Measurements from ENCODE around the gene DDX24. TPM values are rescaled to one million over a fixed set of nuclear protein-coding genes. Genes with fewer than 3 reads are reported as not detected.
A peak's percentile ranks its signal among the peaks of the same experiment; 100 is the strongest.

The DDX24 gene
- polyA plus RNA-seq, 2 of the 4 experiments (the other 2 are of a cell fraction): 121 to 161 TPM

DNA sequence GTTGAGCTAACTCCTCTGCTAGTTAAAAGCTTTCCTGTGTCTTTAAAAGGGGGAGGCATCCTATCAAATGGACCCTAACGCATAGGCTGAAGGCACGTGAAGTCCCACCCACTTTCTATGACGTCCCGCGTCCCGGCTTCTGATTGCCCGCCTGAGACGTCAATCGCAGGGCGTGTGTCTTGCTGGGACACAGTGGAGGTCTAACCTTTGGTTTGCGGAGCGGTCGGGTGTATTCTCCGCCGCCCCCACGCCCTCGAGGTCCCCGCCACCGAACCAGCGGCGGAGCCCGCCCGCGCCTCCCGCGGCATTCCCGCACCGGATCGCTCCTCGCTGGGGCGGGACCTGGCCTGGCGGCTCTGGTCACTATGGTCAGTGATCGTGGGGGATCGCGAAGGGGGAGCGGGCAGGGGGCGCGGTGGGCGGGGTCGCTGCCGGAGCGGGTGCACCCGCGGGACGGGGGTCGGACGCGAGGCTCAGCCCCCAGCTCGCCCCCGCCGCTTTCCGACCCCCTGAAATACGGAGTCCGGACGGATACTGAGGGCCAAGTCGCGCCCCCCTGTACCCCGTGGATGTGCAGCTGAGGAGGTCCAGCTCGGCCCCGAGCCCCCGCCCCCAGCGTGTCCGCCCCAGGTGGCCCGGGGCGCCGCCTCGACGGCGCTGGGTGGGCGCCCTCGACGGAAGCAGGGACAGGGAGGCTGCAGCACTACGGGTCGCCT, 54.7 kb downstream of the DDX24 start, which contains the start of gene OTUB2:
TSS of gene OTUB2 (plus strand) at position 168 of the 716 bp plus-strand sequence. CDS start at position 366, 198 bp downstream.
- H3K4me2 ChIP-seq: peak within 1 kb of the TSS; percentile 82
- TF ChIP-seq PHF8 (IDR thresholded peaks at IDR 0.05; ENCODE audit: borderline replicate concordance, low read depth) (peak; percentile 25; the same call in 1 of the 2 replicates), JUN (IDR thresholded peaks at IDR 0.05) (0 out of 5 replicates have a peak, but pooled peaks of 1 of the 2 experiments have one; percentile 13), MYC (IDR thresholded peaks at IDR 0.05; ENCODE audit: borderline replicate concordance, low read length) (peak; percentile 31; the same call in 1 of the 2 replicates), RFX5 (IDR thresholded peaks at IDR 0.05) (no peak), TFCP2L1 (CRISPR knock-in tag; IDR thresholded peaks at IDR 0.05) (no peak), GATA3 (IDR thresholded peaks at IDR 0.05; ENCODE audit: borderline replicate concordance) (no peak), ZNF302 (CRISPR knock-in tag; IDR thresholded peaks at IDR 0.05) (no peak), NR3C1 (IDR thresholded peaks at IDR 0.05) (no peak), ZSCAN20 (CRISPR knock-in tag; IDR thresholded peaks at IDR 0.05) (no peak), RAD21 (conservative IDR thresholded peaks at IDR 0.05 in 1 of 2, IDR thresholded peaks at IDR 0.05 in 1 of 2) (no peak), EHF (CRISPR knock-in tag; IDR thresholded peaks at IDR 0.05) (no peak), NPAS2 (CRISPR knock-in tag; IDR thresholded peaks at IDR 0.05; ENCODE audit: borderline replicate concordance) (no peak)
- TF ChIP-seq, protein P1, sequence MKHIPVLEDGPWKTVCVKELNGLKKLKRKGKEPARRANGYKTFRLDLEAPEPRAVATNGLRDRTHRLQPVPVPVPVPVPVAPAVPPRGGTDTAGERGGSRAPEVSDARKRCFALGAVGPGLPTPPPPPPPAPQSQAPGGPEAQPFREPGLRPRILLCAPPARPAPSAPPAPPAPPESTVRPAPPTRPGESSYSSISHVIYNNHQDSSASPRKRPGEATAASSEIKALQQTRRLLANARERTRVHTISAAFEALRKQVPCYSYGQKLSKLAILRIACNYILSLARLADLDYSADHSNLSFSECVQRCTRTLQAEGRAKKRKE (CRISPR knock-in tag; IDR thresholded peaks at IDR 0.05; ENCODE audit: low read depth): no peak
- TF ChIP-seq, protein P2, sequence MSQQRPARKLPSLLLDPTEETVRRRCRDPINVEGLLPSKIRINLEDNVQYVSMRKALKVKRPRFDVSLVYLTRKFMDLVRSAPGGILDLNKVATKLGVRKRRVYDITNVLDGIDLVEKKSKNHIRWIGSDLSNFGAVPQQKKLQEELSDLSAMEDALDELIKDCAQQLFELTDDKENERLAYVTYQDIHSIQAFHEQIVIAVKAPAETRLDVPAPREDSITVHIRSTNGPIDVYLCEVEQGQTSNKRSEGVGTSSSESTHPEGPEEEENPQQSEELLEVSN (IDR thresholded peaks at IDR 0.05; ENCODE audit: borderline replicate concordance, low read depth): peak; percentile 55; the same call in 1 of the 2 replicates
- TF ChIP-seq, protein P3, sequence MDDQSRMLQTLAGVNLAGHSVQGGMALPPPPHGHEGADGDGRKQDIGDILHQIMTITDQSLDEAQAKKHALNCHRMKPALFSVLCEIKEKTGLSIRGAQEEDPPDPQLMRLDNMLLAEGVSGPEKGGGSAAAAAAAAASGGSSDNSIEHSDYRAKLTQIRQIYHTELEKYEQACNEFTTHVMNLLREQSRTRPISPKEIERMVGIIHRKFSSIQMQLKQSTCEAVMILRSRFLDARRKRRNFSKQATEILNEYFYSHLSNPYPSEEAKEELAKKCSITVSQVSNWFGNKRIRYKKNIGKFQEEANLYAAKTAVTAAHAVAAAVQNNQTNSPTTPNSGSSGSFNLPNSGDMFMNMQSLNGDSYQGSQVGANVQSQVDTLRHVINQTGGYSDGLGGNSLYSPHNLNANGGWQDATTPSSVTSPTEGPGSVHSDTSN (IDR thresholded peaks at IDR 0.05): peak; percentile 96
- TF ChIP-seq, protein P4, sequence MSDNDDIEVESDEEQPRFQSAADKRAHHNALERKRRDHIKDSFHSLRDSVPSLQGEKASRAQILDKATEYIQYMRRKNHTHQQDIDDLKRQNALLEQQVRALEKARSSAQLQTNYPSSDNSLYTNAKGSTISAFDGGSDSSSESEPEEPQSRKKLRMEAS (IDR thresholded peaks at IDR 0.05): peak; percentile 85
- H3K27ac ChIP-seq: peak within 1 kb of the TSS; percentile 82 to 95
- ATAC-seq: peak; percentile 93 to 99
- ChIA-PET CTCF (interaction anchor here (1.1 to 1.5 kb wide), 8 partner anchors 10 to 111 kb away, joined by 3 to 6 read pairs (median 3); no protein-coding TSS in a partner anchor), POLR2A (interaction anchor here (0.8 kb wide), 1 partner anchor 10 kb away, joined by 3 read pairs; no protein-coding TSS in a partner anchor)
- WGBS (ENCODE audit: missing lambda C conversion rate): 0% methylated on average over 2 of the region's 74 CpGs
- DNase-seq (ENCODE audit: low read depth in 1 of 2, low spot score in 1 of 2): peak; percentile 99 to 100
- peaks cover 10% of the 10 kb centered on the region; the same call in 2 of the 3 replicates for H3K4me1 ChIP-seq
- peak; percentile 94 for FAIRE-seq
- peak within 1 kb of the TSS; percentile 70 for H3K4me3 ChIP-seq
- no peaks in the 10 kb centered on the region for H3K9me3 ChIP-seq

DNA sequence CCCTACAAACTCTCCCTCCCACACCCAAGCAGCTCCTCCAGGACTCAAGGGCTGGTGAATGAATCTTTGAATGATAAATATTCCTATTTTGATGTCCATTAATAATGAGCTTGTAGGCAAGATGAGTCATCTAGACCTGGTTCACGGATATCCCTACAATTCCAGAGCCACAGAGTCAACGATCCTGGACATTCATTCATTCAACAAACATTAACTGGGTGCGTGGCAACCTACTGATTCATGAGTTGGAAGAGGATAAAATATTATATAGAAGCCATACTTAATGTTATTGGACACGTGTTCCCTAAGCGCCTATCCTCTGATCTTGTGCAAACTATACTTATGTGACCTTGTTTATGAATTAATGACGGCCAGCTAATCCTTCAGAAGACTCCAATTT, 55.3 kb downstream of the DDX24 start:
- DNase-seq (ENCODE audit: low read depth in 1 of 2, low spot score in 1 of 2) (no peak), FAIRE-seq (no peak), ATAC-seq (peak; percentile 22 to 41)
- TF ChIP-seq TFCP2L1 (CRISPR knock-in tag; IDR thresholded peaks at IDR 0.05) (no peak), FOSL2 (IDR thresholded peaks at IDR 0.05) (no peak), FOSL2 (CRISPR knock-in tag; IDR thresholded peaks at IDR 0.05) (peak; percentile 69), EP300 (IDR thresholded peaks at IDR 0.05) (no peak), POLR2A (IDR thresholded peaks at IDR 0.05; ENCODE audit: low read length) (no peak), RARB (CRISPR knock-in tag; IDR thresholded peaks at IDR 0.05) (no peak), JUNB (IDR thresholded peaks at IDR 0.05) (no peak)
- TF ChIP-seq, protein P2 (IDR thresholded peaks at IDR 0.05; ENCODE audit: borderline replicate concordance, low read depth): 0 out of 2 replicates have a peak, but pooled peaks have one; percentile 3
- TF ChIP-seq, protein P3 (IDR thresholded peaks at IDR 0.05): no peak
- ChIA-PET POLR2A (interaction anchor here (0.8 kb wide), 1 partner anchor 11 kb away, joined by 3 read pairs; no protein-coding TSS in a partner anchor), CTCF (interaction anchor here (1.1 to 1.5 kb wide), 7 partner anchors 11 to 111 kb away, joined by 3 to 6 read pairs (median 3); no protein-coding TSS in a partner anchor)
- H3K27ac ChIP-seq: peak overlapping the region; percentile 57 to 95
- no peaks in the 10 kb centered on the region for H3K9me3 ChIP-seq
- H3K4me2 ChIP-seq: peak overlapping the region; percentile 82
- H3K4me3 ChIP-seq: peak overlapping the region; percentile 70
- peaks cover 10% of the 10 kb centered on the region; the same call in 2 of the 3 replicates for H3K4me1 ChIP-seq
- 8% methylated on average over 6 of the region's 6 CpGs for WGBS (ENCODE audit: missing lambda C conversion rate)

Measured in A549 (cell line).